NCI-H2029 treated with DMSO at 0.1 percent for 48 hours (cell line): ENCODE results near the gene SMAD5.

Experiments
- DNase-seq: peaks from one replicate; lab custom pipeline; 2025; lab: John Stamatoyannopoulos, UW

The SMAD5 gene

GRCh38 chr5:136197462-136198142 is 65.0 kb downstream of the SMAD5 start:
- no peak for DNase-seq

DNA sequence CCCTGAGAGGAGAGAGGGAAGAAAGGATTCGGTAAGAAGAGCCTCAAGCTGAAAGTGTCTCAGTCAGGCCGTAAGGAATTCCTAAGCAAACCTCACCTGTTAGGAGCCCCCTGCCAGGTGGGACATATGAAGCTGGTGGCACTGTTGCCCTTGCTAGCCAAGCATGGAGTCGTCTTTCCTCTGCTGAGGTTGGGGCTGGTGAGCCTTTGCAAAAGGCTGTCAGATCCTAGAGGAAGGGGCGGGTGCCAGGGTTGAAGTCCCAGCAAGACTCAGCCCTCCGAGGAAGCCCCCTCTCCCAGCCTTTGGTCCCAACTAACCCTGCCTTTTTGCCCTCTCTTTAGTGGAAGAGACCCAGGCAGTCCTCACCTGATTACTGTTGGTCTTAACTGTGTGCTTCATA is 65.8 kb downstream of the SMAD5 start:
- DNase-seq: no peak

DNA sequence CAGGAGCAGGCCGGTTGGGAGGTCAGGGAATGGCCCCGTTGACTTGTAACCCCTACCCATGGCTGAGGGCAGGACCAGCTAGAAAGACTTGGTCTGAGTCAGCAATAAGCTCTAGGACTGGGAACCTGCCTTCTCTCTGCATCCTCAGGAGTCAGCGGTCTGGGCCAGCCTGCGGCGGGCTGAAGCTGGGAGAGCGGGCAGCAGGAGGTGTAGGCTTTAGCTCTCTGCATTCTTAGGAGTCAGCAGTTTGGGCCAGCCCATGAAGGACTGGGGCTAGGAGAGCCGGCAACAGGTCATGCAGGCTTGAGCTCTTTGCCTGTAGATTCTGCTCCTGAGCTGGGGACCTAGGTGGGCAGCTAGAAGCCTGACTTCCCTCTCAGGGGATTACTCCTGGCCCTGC is 66.8 kb downstream of the SMAD5 start:
- no peak for DNase-seq

DNA sequence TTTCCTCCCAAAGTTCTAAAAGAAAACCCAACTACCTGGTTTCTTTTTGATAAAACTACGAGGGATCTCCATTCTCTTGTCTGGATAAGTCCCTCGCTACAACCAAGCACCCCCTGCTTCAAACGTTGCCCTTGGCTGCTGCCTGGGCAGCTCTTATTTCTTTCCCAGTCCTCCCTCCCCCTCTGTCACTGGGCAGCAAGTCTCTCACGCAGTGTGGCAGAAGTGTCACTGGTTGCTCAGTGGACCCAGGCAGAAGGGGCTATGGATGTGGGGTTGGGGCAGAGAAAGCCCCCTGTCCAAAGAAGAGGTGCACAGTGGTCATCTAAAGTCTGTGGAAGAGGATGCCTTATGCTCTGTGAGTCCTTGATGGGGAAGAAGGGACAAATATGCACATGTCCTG is 67.5 kb downstream of the SMAD5 start:
- DNase-seq: no peak

DNA sequence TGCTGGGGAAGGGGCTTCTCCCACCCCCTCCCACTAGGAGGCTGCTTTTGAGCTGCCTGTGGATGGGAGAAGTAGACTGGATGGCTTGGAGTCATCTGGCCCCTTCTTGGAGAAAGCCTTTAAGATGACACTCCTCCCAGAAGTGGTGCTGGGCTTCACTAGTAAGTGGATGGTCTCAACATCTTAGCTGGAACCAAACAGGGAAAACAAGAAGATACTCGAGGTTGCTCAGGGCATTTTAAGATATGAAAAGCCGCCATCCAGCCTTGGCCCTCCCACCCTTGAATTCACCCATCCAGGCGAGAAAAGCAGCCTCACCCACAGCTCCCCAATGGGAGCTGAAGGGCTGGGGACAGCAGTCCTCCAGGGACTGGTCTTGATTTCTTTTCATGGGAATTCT is 68.1 kb downstream of the SMAD5 start:
- DNase-seq: no peak

DNA sequence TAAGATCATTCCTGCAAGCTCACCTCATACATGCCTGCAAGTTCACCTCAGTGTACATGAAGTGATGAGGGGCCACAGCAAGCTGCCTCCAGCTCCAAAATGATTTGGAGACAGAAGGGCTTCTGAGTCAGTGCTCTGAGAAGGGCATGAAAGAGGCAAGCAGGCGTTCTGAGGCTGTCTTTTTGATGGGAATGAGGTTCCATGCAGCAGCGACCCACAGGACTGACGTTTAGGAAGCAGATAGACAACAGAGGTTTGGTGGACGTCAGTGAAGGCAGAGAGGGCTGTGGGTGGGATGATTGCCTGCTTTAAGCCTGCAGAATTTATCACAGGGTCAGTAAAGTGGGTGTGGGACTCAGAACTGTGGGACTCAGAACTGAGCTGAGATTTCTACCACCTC is 69.2 kb downstream of the SMAD5 start:
- no peak for DNase-seq

GRCh38 chr5:136202469-136203205 is 70.0 kb downstream of the SMAD5 start:
- no peak for DNase-seq

DNA sequence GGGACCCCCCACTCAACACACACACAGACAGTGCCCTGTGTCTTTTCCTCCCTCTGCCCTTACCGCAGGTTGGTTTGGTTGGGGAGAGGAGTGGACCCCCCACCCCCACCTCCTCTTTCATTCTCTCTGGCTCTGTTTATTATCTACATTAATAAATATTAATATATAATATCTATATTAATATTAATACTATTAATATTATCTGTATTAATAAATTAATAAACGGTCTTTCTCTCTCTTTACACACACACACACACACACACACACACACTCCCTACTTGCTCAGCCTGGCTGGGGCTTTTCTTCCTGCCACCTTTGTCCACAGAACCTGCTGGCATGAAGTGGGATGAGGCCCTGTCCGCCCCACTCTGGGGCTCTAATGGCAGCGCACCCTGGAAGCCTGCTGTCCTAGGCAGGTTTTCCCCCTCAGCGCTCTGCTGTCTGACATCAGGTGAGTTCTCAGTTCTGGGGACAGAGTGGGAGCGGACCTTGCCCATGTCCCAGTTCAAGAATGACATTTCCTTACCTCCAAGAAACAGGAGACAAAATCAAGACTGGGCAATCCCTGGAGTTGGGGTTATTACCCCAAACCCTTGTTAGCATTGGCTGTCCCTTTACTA is 70.8 kb downstream of the SMAD5 start:
- DNase-seq: no peak

GRCh38 chr5:136205061-136205702 is 72.5 kb downstream of the SMAD5 start:
- no peak for DNase-seq

DNA sequence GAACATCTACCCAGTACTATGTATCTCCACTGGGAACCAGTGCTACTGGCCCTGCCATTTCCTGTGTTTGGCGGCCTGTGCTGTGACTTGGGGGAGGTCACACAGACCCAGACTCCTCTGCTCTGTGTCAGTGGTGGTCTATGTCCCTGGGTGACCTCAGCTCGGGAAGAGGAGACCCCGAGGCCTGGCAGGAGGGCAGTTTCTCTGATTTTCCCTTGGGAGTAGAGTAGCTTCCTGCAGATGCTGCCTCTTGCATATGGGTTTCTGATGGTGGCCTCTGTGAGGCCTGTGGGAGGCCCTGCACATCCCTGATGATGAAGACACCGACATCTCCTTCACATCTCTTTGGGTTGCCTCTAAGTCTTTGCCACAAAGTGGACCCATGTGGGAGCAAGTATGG is 73.3 kb downstream of the SMAD5 start:
- DNase-seq: no peak

- DNase-seq: no peak
Measured at GRCh38 chr5:136206361-136206760, 73.7 kb downstream of the SMAD5 start.

DNA sequence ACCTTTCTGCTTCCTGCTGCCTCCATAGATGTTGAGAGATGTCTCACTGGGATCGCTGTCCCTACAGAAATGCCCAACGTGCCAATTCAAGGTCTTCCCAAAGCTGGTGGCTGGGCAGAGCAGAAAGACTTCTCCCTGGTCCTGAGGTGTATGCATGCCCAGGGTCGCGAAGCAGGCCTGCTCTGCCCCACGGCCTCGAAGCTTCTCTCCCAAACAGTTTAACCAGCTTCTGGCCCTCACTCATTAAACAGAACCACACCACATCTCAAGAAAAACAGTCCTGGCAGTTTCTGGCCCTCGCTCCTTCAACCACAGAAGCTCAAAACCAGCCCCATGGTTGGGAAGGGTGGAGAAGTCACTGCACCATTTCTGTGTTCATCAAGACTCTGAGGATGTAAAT is 75.0 kb downstream of the SMAD5 start:
- DNase-seq: no peak

- no peak for DNase-seq
Measured at GRCh38 chr5:136208916-136209315, 76.3 kb downstream of the SMAD5 start.

GRCh38 chr5:136209346-136209910 is 76.8 kb downstream of the SMAD5 start:
- DNase-seq: no peak

DNA sequence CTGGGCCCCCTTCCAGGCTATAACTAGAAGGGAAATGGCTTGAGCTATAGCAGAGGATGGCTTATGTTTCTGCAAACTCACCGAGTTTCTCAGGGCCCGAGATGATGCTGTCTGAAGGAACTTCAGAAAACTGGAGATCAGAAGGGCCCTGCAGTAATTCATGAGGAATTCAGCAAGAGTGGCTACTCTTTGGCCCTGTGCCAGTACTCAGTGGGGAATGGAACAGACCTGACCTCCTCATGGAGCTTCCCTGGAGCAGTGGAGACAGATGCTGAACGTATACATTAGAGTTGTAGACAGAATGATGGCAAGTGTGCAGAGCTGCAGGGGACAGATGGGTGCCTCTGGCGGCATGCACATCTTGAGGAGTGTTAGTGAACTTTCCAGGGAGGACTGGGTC is 77.6 kb downstream of the SMAD5 start:
- no peak for DNase-seq

GRCh38 chr5:136211282-136212040 is 78.8 kb downstream of the SMAD5 start:
- no peak for DNase-seq

GRCh38 chr5:136212252-136212721 is 79.6 kb downstream of the SMAD5 start:
- DNase-seq: peak; percentile 41

- DNase-seq: no peak
Measured at GRCh38 chr5:136213919-136214493, 81.4 kb downstream of the SMAD5 start.

- no peak for DNase-seq
Measured at GRCh38 chr5:136215812-136216211, 83.2 kb downstream of the SMAD5 start.

GRCh38 chr5:136216230-136216629 is 83.6 kb downstream of the SMAD5 start:
- no peak for DNase-seq

GRCh38 chr5:136221340-136221739 is 88.7 kb downstream of the SMAD5 start:
- no peak for DNase-seq
